K562 (cell line): ENCODE data around the gene CLCN2. TPM values are rescaled to one million over a fixed set of nuclear protein-coding genes. Genes with fewer than 3 reads are reported as not detected.

ENCODE experiments used
- BDP1 ChIP-seq: IDR thresholded peaks from 3 replicates; pipeline ENCODE4 v1.6.1; 2011; ENCODE audit not compliant: insufficient read length, insufficient read depth
- CAMTA2 ChIP-seq: fragments of 250-450 bp; sonication (Bioruptor Pico); conservative IDR thresholded peaks from 2 replicates; pipeline ENCODE4 v1.5.1; 2022
- CBFB ChIP-seq: sonication (generic); formaldehyde crosslinking; IDR thresholded peaks from 2 replicates; pipeline ENCODE4 v1.4.0; 2020; ENCODE audit warnings: mild to moderate bottlenecking, missing genetic modification reagents
- DNMT1 ChIP-seq: fragments of 450-650 bp; IDR thresholded peaks from 2 replicates; pipeline ENCODE4 v1.6.1; 2016; ENCODE audit warnings: antibody characterized with exemption, mild to moderate bottlenecking
- ELF2 ChIP-seq: fragments of 250-450 bp; sonication (Bioruptor Pico); IDR thresholded peaks from 2 replicates; pipeline ENCODE4 v1.5.0; 2021; ENCODE audit warnings: mild to moderate bottlenecking
- FOSL1 ChIP-seq: fragments of 200-800 bp; sonication (Bioruptor generic); conservative IDR thresholded peaks from 2 replicates; pipeline ENCODE4 v1.6.1; 2016; ENCODE audit warnings: missing genetic modification characterization, missing compliant biosample characterization
- GABPB2 ChIP-seq: fragments of 250-450 bp; sonication (Bioruptor Pico); conservative IDR thresholded peaks from 2 replicates; pipeline ENCODE4 v1.5.1; 2021; ENCODE audit warnings: mild to moderate bottlenecking
- HMG20B ChIP-seq: fragments of 250-450 bp; sonication (Bioruptor Pico); IDR thresholded peaks from 2 replicates; pipeline ENCODE4 v1.5.0; 2021; ENCODE audit warnings: mild to moderate bottlenecking
- KDM5B ChIP-seq: fragments of 200-600 bp; sonication (generic); IDR thresholded peaks from 2 replicates; pipeline ENCODE4 v1.6.1; 2012; ENCODE audit warnings: low read depth, mild to moderate bottlenecking, moderate library complexity, low read length, control low read depth, inconsistent platforms; ENCODE audit not compliant: insufficient replicate concordance
- MAFF ChIP-seq: IDR thresholded peaks from 2 replicates; pipeline ENCODE4 v1.6.1; 2012; ENCODE audit warnings: low read length, improper control_type of control experiment
- MAFK ChIP-seq: IDR thresholded peaks from 2 replicates; pipeline ENCODE4 v1.6.1; 2011; ENCODE audit warnings: low read length, improper control_type of control experiment
- MEIS2 ChIP-seq: fragments of 450-650 bp; IDR thresholded peaks from 2 replicates; pipeline ENCODE4 v1.6.1; 2014; ENCODE audit warnings: mild to moderate bottlenecking; ENCODE audit not compliant: partially characterized antibody
- MYNN ChIP-seq, 2 experiments: sonication (generic); formaldehyde crosslinking in 1 of 2; IDR thresholded peaks; 2 replicates each; pipeline versions ENCODE4 v1.5.0 to v1.6.1; 2016 to 2020; ENCODE audit warnings: antibody characterized with exemption in 1 of 2, missing genetic modification reagents in 1 of 2
- PTBP1 ChIP-seq: fragments of 200-400 bp; formaldehyde crosslinking; IDR thresholded peaks from 2 replicates; pipeline ENCODE4 v1.6.1; 2017; ENCODE audit warnings: low read depth, low read length
- SMARCA4 ChIP-seq: fragments of 450-650 bp; IDR thresholded peaks from 2 replicates; pipeline ENCODE4 v1.6.1; 2016
- SMARCC2 ChIP-seq: fragments of 450-650 bp; IDR thresholded peaks from 2 replicates; pipeline ENCODE4 v1.6.1; 2017; ENCODE audit warnings: antibody characterized with exemption, moderate library complexity, mild to moderate bottlenecking, low read depth
- SMARCE1 ChIP-seq: fragments of 450-650 bp; IDR thresholded peaks from 2 replicates; pipeline ENCODE4 v1.7.1; 2016; ENCODE audit warnings: mild to moderate bottlenecking
- SP1 ChIP-seq: sonication (generic); formaldehyde crosslinking; IDR thresholded peaks from 2 replicates; pipeline ENCODE4 v1.8.1; 2022; ENCODE audit warnings: mild to moderate bottlenecking, missing genetic modification reagents
- SRSF1 ChIP-seq: fragments of 200-400 bp; formaldehyde crosslinking; IDR thresholded peaks from 2 replicates; pipeline ENCODE4 v1.6.1; 2017; ENCODE audit warnings: mild to moderate bottlenecking, low read depth, low read length, moderate library complexity
- TCF3 ChIP-seq: sonication (generic); formaldehyde crosslinking; IDR thresholded peaks from 2 replicates; pipeline ENCODE4 v1.4.0; 2020; ENCODE audit warnings: mild to moderate bottlenecking, missing genetic modification reagents
- TRIM24 ChIP-seq, 2 experiments: fragments of 450-650 bp; IDR thresholded peaks; 2 replicates each; pipeline ENCODE4 v1.6.1; 2016
- USF2 ChIP-seq: sonication (generic); formaldehyde crosslinking; IDR thresholded peaks from 2 replicates; pipeline ENCODE4 v1.5.0; 2020; ENCODE audit warnings: missing genetic modification reagents
- ZBTB11 ChIP-seq, 3 experiments: fragments of 200-800 bp in 1 of 3; fragments of 250-450 bp in 1 of 3; fragments of 450-650 bp in 1 of 3; sonication (Bioruptor Pico) in 1 of 3; sonication (Bioruptor generic) in 1 of 3; formaldehyde crosslinking in 1 of 3; IDR thresholded peaks; 2 replicates each; pipeline versions ENCODE4 v1.6.1 to v1.8.0; 2016 to 2022; ENCODE audit warnings: mild to moderate bottlenecking in 2 of 3, missing genetic modification characterization in 2 of 3, missing compliant biosample characterization in 1 of 3, moderate library complexity in 1 of 3
- ZBTB43 ChIP-seq: sonication (generic); formaldehyde crosslinking; IDR thresholded peaks from 2 replicates; pipeline ENCODE4 v1.8.0; 2023; ENCODE audit warnings: mild to moderate bottlenecking, missing genetic modification reagents
- ZNF316 ChIP-seq: fragments of 450-650 bp; IDR thresholded peaks from 2 replicates; pipeline ENCODE4 v1.6.1; 2016
- polyA plus RNA-seq, 8 experiments: library from polyadenylated mRNA; depleted of rRNA in 4 of 8; stranded (reverse) in 5 of 8; unstranded in 3 of 8; fragments of >200 nt; fragmentation: Nextera tagmentation in 2 of 8; fragmentation: Illumina TruSeq in 1 of 8; extraction: Ambion mirVana in 2 of 8; extraction: Trizol in 1 of 8; gene quantifications; 2 replicates each; pipeline versions ENCODE4 v1.2.1 to v1.2.3, GENCODE V29; 2011 to 2014; ENCODE audit warnings: inconsistent platforms in 1 of 8, missing spikeins in 1 of 8
- total RNA-seq, 7 experiments: library from RNA; depleted of rRNA in 6 of 7; stranded (reverse); fragments of >200 nt in 6 of 7; fragmentation: Illumina TruSeq in 2 of 7; extraction: Trizol in 2 of 7; gene quantifications; 2 replicates each; pipeline versions ENCODE4 v1.2.1 to v1.2.3, GENCODE V29; 2011 to 2021; ENCODE audit warnings: low replicate concordance in 1 of 7

CLCN2 gene
- total and polyA plus RNA-seq, 9 of the 15 experiments (the other 6 are each of a cell fraction or from before 2014, with no cell fraction given), result 0.10 to 14.0 (median 6.9) TPM

GRCh38 chr3:184347321-184348056 lies 13.9 kb downstream of the CLCN2 start (continued):
- TF ChIP-seq MAFK, result peak; percentile 98
- no peak for TF ChIP-seq HMG20B (CRISPR knock-in tag)
- peak; percentile 63; the same call in 1 of the 2 replicates for TF ChIP-seq SMARCC2
- TF ChIP-seq CAMTA2 (CRISPR knock-in tag), result 0 out of 2 replicates have a peak, but pooled peaks have one; percentile 45
- TF ChIP-seq MAFF, result peak; percentile 99
- peak; percentile 48; the same call in 1 of the 2 replicates for TF ChIP-seq SMARCE1
- TF ChIP-seq BDP1, result no peak
- TF ChIP-seq SMARCA4, result peak; percentile 83
- peak; percentile 100 for TF ChIP-seq ZNF316
- TF ChIP-seq ZBTB43, result 0 out of 2 replicates have a peak, but pooled peaks have one; percentile 45
- TF ChIP-seq KDM5B, result peak; percentile 36
- TF ChIP-seq PTBP1, result no peak
- peak in 1 of 3 experiments; percentile 15; a peak in 1 of 6 replicates for TF ChIP-seq ZBTB11 (CRISPR knock-in tag; IDR thresholded peaks at IDR 0.05)
- no peak for TF ChIP-seq GABPB2
- TF ChIP-seq SRSF1, result no peak
- no peak for TF ChIP-seq MYNN (IDR thresholded peaks at IDR 0.05)
- TF ChIP-seq MYNN (CRISPR knock-in tag; IDR thresholded peaks at IDR 0.05), result no peak
- TF ChIP-seq FOSL1, result peak; percentile 48; the same call in 1 of the 2 replicates
- TF ChIP-seq SP1 (CRISPR knock-in tag), result 0 out of 2 replicates have a peak, but pooled peaks have one; percentile 16
- TF ChIP-seq TCF3, result peak; percentile 51; the same call in 1 of the 2 replicates
- 0 out of 4 replicates have a peak, but pooled peaks of 1 of the 2 experiments have one; percentile 34 for TF ChIP-seq TRIM24 (IDR thresholded peaks at IDR 0.05)
- no peak for TF ChIP-seq DNMT1
- TF ChIP-seq MEIS2, result peak; percentile 48
- TF ChIP-seq USF2, result no peak
- 0 out of 2 replicates have a peak, but pooled peaks have one; percentile 44 for TF ChIP-seq CBFB (CRISPR knock-in tag)
- 0 out of 2 replicates have a peak, but pooled peaks have one; percentile 57 for TF ChIP-seq ELF2
